D341Med (cell line): Measurements from ENCODE around the gene NF1.
"Not testable (repeated sequence)": the region's sequence is repeated elsewhere in the genome, so short reads cannot be mapped to it uniquely, and the experiment has no call there.

Experiments used
- DNase-seq: peaks from one replicate; pipeline ENCODE4 v3.0.0; 2012; ENCODE audit warnings: low spot score

NF1 gene, protein sequence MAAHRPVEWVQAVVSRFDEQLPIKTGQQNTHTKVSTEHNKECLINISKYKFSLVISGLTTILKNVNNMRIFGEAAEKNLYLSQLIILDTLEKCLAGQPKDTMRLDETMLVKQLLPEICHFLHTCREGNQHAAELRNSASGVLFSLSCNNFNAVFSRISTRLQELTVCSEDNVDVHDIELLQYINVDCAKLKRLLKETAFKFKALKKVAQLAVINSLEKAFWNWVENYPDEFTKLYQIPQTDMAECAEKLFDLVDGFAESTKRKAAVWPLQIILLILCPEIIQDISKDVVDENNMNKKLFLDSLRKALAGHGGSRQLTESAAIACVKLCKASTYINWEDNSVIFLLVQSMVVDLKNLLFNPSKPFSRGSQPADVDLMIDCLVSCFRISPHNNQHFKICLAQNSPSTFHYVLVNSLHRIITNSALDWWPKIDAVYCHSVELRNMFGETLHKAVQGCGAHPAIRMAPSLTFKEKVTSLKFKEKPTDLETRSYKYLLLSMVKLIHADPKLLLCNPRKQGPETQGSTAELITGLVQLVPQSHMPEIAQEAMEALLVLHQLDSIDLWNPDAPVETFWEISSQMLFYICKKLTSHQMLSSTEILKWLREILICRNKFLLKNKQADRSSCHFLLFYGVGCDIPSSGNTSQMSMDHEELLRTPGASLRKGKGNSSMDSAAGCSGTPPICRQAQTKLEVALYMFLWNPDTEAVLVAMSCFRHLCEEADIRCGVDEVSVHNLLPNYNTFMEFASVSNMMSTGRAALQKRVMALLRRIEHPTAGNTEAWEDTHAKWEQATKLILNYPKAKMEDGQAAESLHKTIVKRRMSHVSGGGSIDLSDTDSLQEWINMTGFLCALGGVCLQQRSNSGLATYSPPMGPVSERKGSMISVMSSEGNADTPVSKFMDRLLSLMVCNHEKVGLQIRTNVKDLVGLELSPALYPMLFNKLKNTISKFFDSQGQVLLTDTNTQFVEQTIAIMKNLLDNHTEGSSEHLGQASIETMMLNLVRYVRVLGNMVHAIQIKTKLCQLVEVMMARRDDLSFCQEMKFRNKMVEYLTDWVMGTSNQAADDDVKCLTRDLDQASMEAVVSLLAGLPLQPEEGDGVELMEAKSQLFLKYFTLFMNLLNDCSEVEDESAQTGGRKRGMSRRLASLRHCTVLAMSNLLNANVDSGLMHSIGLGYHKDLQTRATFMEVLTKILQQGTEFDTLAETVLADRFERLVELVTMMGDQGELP (N-terminal part only)

DNA sequence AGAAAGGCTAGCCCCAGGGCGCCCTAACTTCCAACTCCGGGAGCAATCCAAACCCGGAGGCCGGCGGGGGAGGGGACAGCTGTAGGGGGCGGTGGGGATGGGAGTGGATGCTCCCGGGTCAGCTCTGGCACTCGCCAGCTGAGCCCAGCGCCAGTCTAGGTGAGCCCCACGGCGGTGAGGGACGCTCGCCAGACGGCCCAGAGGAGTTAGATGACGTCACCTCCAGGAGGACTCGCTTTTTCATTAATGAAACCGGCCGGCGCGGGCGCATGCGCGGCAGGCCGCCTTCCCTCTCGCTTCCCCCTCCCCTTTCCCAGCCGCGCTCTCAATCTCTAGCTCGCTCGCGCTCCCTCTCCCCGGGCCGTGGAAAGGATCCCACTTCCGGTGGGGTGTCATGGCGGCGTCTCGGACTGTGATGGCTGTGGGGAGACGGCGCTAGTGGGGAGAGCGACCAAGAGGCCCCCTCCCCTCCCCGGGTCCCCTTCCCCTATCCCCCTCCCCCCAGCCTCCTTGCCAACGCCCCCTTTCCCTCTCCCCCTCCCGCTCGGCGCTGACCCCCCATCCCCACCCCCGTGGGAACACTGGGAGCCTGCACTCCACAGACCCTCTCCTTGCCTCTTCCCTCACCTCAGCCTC lies at the start of gene NF1:
Gene NF1 (plus strand): TSS at position 378 of the 636 bp plus-strand sequence. CDS start 333 bp downstream, outside the sequence.
- DNase-seq, result peak; percentile 100

DNA sequence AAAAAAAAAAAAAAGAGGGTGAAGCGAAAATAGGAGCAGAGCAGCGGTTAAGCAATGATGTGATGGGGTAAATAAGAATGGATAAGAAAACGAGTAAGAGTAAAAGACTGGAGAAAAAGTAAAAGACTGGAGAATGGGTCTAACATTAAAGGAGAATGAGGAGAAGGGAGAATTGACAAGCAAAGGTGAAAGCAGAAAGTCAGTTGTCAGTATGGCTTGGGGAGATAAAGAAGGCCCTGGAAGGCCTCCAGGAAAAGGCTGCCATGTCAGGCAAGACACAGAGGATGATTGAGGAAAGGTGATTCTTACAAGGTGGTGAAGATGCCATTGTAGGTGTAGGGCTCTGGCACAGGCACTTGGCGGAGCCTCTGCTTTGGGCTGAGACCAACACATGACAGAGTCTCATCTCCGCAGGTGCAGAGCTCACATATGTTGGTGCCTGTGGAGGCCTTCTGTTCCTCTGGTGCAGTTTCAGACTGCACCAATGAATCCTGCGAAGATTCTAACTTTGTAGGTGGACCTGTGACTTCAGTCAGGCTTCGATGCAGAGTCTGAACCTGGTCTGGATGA lies 47.8 kb upstream of the NF1 start:
- DNase-seq, result not testable (repeated sequence)

DNA sequence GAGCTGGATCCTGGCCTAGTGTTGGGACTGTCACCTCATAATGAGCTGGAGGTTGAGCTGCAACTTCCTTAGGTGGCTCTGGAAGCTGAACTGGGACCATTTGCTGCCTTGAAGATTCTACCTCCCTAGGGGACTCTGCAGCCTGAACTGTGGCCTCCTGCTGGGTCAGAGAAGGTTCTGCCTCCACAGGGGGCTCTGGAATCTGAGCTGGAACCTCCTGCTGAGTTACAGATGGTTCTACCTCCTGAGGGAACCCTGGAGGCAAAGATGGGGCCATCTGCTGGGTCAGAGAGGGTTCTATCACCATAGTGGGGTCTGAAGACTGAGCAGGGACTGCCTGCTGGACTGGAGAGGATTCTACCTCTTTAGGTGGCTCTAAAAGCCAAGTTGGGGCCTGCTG lies 46.6 kb upstream of the NF1 start:
- no peak for DNase-seq

DNA sequence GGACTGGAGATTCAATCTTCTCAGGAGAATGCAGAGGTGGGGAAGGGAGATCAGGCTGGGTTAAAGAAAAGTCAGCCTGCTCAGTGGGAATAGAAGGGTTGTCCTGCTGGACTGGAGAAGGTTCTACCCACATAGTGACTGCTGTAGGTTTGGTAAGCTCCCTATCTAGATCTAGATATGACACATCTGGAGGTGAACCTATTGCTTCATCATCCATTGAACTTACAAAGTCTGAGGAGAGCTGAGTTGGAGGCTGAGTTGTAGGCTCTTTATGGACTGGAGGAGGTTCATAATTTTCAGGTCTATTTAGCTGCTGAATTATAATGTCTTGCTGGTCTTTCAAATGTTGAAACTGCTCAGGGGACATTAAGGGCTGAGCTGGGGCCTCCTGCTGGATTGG lies 46.0 kb upstream of the NF1 start:
- DNase-seq, result no peak

DNA sequence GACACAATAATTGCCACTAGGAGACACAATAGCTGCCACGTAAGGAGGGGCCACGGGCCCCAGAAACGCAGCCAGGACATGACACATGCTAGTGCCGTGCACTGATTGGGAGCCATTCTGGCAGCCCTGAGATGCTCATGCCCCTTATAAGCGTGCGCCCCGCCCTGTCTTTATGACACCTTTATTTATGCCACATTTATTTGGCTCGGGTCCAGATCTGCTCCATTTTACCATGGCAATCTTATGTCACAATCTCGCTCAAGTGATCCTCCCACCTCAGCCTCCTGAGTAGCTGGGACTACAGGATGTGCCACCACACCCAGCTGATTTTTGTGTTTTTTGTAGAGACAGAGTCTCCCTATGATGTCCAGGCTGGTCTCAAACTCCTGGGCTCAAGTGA lies 43.8 kb upstream of the NF1 start:
- no peak for DNase-seq

DNA sequence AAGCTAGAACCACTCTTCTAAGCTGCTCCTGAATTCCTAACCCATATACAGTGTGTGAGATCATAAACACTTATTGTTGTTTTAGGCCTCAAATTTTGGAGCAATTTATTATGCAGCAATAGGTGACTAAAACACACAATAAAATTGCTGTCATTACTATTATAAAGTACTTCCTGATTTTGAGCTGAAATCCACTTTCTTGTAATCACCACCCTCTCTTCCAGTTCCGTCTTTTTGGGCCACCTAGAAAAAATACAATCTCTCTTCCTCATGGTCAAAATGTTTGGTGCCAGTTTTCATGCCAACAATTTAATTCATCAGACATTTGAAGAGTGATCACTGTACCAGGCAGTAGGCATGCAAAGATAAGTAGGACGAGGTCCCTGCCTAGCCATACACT lies 43.3 kb upstream of the NF1 start:
- DNase-seq, result no peak

DNA sequence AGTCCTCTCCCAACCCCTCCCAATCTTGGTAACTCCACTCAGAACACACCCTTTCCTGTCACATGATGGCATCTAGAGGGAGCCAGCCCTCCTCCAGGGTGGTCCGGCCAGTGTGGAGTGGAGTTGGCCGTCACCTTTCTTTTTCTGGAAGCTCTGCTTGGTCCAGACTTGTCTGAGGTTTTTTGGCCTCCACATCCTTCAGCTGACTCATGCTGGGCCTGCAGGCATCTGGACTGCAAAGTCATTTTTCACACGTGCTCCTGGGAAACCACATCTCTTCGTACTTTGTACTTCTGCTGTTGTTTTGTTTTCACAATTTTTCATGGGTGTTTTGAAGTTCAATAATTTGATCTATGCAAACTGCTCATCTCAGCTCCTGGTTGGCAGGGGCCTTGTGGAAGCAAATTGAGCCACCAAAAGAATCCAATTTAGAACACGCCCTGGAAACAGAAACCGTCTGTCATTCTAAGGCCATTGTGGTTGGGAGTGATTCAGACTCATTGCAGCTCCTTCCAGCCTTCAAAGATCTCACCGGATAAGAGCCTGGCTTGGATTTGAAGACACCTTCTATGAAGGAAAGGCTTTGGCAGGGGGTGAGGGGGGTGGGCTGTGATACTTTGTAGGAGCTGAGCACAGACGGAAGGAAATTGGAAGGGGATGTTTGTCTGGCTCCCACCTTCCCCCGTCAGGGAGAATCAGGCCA lies 42.4 kb upstream of the NF1 start:
- DNase-seq, result no peak

DNA sequence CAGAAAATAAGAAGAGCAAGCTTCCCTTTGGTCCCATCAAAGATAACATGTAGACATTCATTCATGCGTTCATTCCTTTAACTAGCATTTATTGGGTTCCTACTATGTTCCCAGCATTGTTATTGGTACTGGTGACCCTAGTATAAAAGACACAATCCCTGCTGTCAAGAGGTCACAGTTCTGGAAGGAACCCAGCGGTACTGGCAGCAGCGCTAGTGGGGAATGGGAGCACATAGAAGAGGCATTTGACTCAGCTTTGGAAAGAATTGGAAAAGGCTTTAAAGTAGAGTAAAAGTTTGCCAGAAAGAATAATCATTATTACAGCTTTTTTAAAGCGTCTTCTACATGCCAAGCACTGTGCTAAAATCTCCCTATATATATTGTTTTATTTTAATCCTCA lies 41.7 kb upstream of the NF1 start:
- DNase-seq, result no peak

DNA sequence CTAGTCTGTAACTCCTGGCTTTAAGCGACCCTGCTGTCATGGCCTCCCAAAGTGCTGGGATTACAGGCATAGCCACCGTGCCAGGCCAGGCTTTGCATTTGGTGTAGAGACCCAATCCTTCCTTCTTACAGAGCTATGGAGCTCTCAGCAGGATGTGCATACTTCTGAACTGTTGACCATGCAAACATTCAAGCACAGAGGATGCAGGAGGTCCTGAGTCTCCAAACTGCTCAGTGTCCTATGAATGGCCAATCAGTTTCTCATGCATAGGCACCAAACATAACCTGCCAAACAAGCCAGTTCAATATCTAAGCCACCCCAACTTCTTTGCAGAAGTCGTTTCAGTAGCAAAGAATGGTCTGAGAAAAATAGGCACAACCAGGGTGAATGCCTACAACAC lies 40.0 kb upstream of the NF1 start:
- DNase-seq, result no peak

DNA sequence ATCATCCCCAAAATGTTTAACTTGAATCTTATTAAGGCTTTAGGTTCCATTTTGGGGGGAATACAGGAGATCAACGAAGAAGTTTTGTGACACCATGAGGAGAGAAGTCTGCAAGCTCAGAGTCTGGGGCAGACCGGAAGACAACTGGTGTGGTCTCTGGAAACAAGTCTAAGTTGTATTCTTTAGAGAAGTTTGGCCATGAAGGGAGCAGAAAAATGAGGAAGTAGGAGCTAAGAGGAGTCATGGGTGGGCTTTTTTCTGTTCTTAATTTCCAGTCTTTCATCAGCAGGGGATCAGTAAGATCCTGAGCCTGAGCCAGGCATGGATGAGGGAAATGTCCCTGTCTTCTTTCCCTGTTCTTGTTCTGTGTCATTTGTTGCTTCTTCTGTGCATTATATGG lies 35.8 kb upstream of the NF1 start:
- DNase-seq, result no peak

DNA sequence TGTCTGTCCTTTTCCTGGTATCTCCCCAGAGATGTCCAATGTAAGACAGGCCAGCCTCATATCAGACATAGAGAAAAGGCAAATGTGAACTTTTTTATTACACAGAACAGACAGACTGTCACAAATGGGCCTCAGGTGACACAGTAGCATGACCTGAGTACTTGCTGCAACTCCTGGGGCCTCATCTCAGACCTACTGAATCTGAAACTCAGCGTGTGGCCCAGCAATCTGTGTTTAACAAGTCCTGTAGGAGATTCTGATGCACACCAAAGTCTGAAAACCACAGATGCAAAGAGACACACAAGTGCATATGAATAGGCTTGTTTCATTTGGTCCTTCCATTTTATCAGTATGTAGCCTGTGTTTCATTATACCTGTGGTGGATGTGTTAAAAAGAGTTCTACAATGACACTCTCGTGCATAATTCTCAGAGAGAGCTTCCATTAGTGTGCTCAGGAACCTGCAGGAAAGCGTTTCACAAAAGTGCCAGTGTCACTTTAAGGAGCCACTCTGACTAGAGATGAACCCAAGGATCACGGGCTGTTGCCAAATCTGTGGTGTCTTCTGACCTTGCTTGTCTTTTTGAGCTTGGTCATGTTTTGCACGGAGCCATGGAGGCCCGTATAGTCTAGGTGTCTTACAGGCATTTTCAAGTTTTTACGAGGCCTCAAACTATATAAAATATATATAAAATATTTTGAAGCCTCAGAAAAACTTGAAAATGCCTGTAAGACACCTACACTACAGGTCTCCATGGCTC lies 33.8 kb upstream of the NF1 start:
- DNase-seq, result no peak

DNA sequence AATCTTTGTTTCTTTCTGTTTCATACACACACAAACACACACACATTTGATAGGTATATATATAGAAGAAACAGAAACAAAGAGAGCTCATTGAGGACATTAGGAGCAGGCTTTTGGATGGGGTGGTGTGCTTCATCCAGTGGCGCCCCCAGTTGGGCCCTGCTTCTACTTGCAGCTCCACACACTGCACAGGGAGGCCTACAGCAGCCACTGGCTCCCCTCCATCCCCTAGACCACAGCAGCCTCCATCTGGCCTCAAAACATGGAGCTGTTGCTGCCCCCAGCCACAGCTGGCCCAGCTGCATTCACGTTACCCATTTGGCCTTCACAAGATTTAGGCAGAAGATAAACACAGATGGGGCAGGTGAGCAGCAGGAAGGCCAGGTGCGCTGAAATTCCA lies 33.1 kb upstream of the NF1 start:
- peak; percentile 50 for DNase-seq

DNA sequence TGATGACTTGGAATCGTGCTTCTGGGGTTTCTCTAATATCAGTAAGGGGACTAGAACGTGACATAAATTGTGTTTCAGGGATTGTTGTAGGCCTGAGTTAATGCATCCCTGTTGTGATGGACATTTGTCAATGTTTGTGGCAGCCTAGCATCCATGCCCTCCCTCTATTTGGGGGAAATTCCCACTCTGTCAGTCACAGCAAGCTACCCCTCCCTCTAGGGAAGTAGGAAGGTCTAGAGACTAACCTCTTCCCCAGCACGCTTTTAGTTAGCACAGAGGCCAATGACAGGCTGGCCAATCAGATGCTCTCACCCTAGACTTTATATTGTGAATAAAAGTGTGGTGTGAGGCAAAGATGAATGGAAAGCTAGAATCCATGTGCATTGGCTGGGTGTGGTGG lies 32.4 kb upstream of the NF1 start:
- no peak for DNase-seq

DNA sequence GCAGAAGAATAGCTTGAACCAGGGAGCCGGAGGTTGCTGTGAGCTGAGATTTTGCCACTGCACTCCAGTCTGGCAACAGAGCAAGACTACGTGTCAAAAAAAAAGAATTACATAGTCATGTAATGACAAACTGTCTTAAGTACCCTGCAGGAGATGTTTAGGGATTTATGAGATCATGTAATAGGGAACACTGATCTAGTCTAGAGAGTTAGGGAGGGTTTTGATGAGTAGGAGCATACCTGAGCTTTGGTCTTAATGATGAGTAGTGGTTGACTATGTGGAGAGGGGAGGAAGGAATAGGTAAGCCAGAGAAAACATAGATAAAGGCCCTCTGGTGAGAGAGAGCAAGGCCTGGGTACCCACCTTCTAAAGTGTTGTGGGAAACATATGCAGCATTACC lies 30.1 kb upstream of the NF1 start:
- DNase-seq, result no peak

DNA sequence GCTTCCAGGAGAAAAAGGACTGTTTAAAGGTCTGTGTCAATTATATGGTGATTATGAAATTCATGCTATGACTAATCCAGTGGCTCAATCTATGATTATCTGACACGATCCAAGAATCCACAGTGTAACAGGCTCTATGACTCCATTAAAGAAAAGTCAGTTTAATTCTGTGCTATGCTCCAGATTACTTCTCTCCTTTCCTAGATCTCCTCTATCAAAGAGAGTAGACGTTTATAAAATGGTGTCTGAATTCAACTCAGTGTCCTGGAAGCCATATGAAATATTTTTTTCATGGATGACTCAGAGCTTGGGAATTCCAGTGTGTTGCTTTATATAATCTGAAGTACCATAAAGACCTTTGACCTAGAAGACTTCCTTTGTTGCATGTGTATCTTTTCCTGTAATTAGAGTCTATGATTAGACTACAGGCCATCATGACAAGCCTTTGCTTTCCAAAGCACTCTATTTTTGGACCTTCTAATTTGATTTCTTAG lies 27.0 kb upstream of the NF1 start:
- DNase-seq, result no peak

DNA sequence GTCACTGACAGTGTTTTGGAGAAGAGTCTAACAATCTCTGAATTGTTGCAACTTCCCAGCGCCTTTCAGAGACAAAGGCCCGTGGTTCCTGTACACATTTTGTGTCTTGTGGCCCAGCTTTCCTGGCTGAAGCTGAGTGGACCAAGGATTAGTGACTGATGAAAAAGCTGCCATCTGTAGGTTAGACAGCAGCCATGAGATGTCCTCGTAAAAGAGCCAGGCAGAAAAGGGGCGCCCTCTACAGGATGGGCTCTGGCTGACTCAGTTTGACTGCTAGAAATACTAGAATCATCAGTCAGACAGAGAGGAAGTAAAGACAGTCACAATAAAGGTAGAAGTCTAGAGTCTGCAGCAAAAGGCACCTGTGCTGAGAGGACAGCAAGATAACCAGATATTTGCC lies 26.5 kb upstream of the NF1 start:
- DNase-seq, result peak; percentile 51

DNA sequence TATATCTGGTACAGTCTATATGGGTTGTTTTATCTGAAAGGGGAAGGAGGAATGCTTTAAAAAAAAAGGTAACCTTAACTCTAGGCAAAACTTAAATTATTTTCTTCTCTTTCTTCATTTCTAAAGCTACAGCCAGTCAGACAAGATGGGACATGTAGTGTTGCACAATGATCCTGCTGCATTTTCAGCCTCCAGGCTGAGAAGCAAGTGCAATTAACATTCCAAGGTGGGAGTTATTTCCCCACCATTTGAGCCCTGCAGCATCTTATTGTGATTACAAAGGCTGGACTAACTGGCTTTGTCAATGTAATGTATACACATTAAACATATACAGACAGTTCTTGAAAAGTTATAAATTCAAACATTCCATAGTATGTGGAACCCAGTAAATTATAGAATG lies 22.6 kb upstream of the NF1 start:
- DNase-seq, result no peak

DNA sequence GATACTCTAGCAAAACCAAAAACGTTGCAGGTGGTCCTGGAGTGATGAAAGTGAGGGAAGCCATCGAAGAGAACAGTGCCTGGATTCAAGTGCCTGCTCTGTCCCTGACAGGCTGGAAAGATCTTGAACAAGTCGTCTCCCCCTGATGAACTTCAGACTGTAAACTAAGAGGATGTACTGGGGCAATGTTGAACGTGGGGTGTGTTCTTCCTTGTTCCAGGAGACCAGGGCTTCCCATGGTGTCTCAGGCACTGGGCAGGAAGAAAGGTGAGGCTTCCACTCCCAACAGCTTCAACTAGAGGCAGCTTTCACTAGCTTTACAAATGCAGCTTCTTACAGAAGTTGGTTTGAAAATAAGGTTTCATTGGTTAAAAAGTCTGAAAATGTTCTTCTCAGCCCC lies 21.4 kb upstream of the NF1 start:
- no peak for DNase-seq

DNA sequence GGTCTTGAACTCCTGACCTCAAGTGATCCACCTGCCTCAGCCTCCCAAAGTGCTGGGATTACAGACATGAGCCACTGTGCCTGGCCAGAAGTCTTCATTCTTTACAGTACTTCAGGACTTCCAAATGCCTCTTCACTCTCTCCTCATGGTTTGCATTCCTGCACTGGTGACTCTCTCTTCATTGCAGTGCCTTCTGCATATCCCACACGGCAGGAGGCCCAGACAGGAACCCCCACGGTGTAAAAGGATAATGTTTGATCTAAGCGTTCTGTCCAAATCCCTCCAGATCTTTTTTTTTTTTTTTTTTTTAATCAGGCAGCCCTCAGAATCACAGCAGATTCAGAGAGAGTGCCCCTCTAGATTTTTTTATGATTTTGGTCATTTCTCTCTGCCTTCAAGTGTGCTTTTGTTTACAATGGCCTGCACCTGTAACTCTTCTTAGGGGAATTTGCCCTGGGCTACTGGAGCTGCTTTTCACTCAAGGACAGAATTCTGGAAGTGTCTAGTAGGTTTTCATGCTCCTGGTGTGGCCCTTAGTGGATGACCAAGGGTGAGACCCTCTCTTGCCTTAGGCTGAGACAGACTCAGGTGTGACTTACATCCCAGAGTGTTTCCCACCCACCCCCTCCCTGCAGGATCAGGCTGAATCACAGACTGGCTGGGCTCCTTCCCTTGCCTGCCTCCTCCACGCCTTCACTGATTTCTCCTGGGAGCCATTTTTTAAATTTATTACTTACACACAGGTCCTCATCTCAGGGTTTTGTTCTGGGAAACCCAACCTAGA lies 19.8 kb upstream of the NF1 start:
- DNase-seq, result no peak
